Activated CD4-positive, CD25-positive, alpha-beta regulatory T cell treated with anti-CD3 and anti-CD28 coated beads, Interleukin-2, amount 50 U/mL, for 16 hours (primary cell): Measurements from ENCODE around the gene PDE12.
A peak's percentile ranks its signal among the peaks of the same experiment; 100 is the strongest.
"Not testable (repeated sequence)": the region's sequence is repeated elsewhere in the genome, so short reads cannot be mapped to it uniquely, and the experiment has no call there.

Source experiments
- DNase-seq: peaks from one replicate; pipeline ENCODE4 v3.0.0-alpha.2; 2020; ENCODE audit warnings: low read depth, low spot score

PDE12 gene

GRCh38 chr3:57583544-57583943 is 27.5 kb downstream of the PDE12 start:
- DNase-seq, result no peak

- DNase-seq, result no peak
Observed at GRCh38 chr3:57586778-57587177, 30.7 kb downstream of the PDE12 start.

- DNase-seq, result no peak
Observed at GRCh38 chr3:57587905-57588304, 31.8 kb downstream of the PDE12 start.

GRCh38 chr3:57592306-57592705 is 36.2 kb downstream of the PDE12 start:
- no peak for DNase-seq

- DNase-seq, result no peak
Observed at GRCh38 chr3:57594144-57594543, 38.1 kb downstream of the PDE12 start.

GRCh38 chr3:57594576-57594975 is 38.5 kb downstream of the PDE12 start:
- DNase-seq, result no peak

- DNase-seq, result peak; percentile 31
Observed at GRCh38 chr3:57596495-57597126, 40.5 kb downstream of the PDE12 start.

- peak; percentile 99 for DNase-seq
Observed at GRCh38 chr3:57597127-57597923, 41.3 kb downstream of the PDE12 start, which contains the start of gene ARF4. Gene ARF4 (minus strand): TSS chr3:57597344. CDS start chr3:57597140, 204 bp downstream.

- no peak for DNase-seq
Observed at GRCh38 chr3:57598765-57599360, 42.8 kb downstream of the PDE12 start.

GRCh38 chr3:57600195-57600594 is 44.1 kb downstream of the PDE12 start:
- no peak for DNase-seq

GRCh38 chr3:57604971-57605370 is 48.9 kb downstream of the PDE12 start:
- no peak for DNase-seq

GRCh38 chr3:57605683-57606082 is 49.6 kb downstream of the PDE12 start:
- no peak for DNase-seq

- not testable (repeated sequence) for DNase-seq
Observed at GRCh38 chr3:57611870-57612269, 55.8 kb downstream of the PDE12 start.

GRCh38 chr3:57616233-57616632 is 60.2 kb downstream of the PDE12 start:
- DNase-seq, result no peak
